Measurements from ENCODE around the gene HAPLN3. TPM values are rescaled to one million over a fixed set of nuclear protein-coding genes. Genes with fewer than 3 reads are reported as not detected.
A peak's percentile ranks its signal among the peaks of the same experiment; 100 is the strongest.

The HAPLN3 gene, protein sequence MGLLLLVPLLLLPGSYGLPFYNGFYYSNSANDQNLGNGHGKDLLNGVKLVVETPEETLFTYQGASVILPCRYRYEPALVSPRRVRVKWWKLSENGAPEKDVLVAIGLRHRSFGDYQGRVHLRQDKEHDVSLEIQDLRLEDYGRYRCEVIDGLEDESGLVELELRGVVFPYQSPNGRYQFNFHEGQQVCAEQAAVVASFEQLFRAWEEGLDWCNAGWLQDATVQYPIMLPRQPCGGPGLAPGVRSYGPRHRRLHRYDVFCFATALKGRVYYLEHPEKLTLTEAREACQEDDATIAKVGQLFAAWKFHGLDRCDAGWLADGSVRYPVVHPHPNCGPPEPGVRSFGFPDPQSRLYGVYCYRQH
- 2.4 and 3.8 TPM in 2 replicates for total RNA-seq (2021)
- percentile 22 among the genes with signal in this experiment for Bru-seq, nascent RNA
- BruChase-seq, experiment 1, labeled RNA remaining after a 2-hour chase = percentile 28 among the genes with signal in this experiment
- BruChase-seq, experiment 2, labeled RNA remaining after a 6-hour chase = percentile 36 among the genes with signal in this experiment
- long read RNA-seq, partial matches to known transcripts = 0 of 1 reads
- long read RNA-seq, other reads (novel, unspliced or antisense) = 0 of 1 reads

DNA sequence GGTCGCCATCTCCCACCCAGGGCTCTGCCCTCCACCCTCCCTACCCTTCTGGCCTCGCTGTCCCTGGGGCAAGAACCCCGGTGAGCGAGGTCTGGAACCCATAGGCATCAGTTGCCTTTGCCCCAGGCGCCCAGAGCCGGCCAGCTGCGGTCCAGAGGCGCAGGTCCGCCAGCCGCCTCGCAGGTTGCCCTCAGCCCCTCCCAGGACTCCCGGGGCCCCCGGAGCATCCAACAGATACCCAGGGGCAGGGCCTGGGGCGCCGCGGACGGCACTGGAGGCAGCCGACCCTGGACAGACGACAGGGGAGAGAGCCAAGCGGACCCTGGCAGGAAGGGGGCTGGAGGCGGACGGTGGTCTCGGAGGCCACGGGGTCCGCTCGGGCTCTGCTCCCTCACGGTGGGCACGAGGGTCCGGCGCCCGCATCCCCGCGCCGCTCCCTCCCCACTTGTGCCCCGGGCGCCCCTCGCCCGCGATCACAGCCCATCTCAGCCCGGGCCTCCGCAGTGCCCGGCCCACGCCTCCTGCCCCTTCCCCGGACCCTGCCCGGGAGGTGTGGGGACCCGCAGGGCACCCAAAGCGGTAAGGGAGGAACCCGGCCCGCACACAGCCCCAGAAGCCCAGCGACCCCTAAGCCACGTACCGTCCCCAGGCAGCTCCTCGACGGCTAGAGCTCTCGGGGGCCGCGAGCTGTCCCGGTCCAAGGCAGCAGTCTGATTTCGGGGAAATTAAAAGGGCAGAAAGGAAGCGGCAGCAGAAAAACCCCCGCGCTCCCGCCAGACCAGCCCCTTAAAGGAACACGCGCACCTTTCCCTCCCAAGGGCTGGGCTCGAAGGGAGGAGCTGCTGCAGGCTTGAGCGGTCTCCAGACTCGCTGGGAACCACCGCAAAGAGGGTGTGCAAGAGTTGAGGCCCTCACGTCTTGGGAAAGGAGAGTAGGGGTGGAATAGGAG, at the start of gene HAPLN3:
Gene HAPLN3, minus strand, starts transcription at position 726 of the 949 bp plus-strand sequence. CDS start 8,246 bp downstream, outside the sequence.
- Histone ChIP-seq H3K4me1 (replicated peaks; ENCODE audit: insufficient read depth) (no peaks in the 10 kb centered on the region), H2AFZ (peak within 1 kb of the TSS; percentile 57; the same call in 1 of the 2 replicates), H3K9me2 (ENCODE audit: insufficient read depth) (no peaks in the 10 kb centered on the region), H3F3A (ENCODE audit: insufficient read depth, low read depth) (no peaks in the 10 kb centered on the region), H3K9me3 (ENCODE audit: insufficient read depth, low read depth) (no peaks in the 10 kb centered on the region), H3K27ac (no peak within 1 kb of the TSS), H3K36me3 (ENCODE audit: low read depth) (no peaks in the 10 kb centered on the region), H4K20me1 (ENCODE audit: insufficient read depth) (no peaks in the 10 kb centered on the region), H3K27me3 (ENCODE audit: insufficient read depth, low read depth) (peaks cover 19% of the 10 kb centered on the region; the same call in 1 of the 2 replicates), H3K4me2 (peak within 1 kb of the TSS; percentile 68), H3K79me2 (ENCODE audit: low read depth) (no peaks in the 10 kb centered on the region), H3K4me3 (peak within 1 kb of the TSS; percentile 34; the same call in 1 of the 2 replicates)
- TF ChIP-seq, protein P1, sequence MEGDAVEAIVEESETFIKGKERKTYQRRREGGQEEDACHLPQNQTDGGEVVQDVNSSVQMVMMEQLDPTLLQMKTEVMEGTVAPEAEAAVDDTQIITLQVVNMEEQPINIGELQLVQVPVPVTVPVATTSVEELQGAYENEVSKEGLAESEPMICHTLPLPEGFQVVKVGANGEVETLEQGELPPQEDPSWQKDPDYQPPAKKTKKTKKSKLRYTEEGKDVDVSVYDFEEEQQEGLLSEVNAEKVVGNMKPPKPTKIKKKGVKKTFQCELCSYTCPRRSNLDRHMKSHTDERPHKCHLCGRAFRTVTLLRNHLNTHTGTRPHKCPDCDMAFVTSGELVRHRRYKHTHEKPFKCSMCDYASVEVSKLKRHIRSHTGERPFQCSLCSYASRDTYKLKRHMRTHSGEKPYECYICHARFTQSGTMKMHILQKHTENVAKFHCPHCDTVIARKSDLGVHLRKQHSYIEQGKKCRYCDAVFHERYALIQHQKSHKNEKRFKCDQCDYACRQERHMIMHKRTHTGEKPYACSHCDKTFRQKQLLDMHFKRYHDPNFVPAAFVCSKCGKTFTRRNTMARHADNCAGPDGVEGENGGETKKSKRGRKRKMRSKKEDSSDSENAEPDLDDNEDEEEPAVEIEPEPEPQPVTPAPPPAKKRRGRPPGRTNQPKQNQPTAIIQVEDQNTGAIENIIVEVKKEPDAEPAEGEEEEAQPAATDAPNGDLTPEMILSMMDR (conservative IDR thresholded peaks at IDR 0.05) = no peak
- no peak for TF ChIP-seq EZH2 (IDR thresholded peaks at IDR 0.05; ENCODE audit: low read depth)
- DNase-seq = peak in 1 of 2 experiments; percentile 29
- CTCF ChIA-PET = interaction anchor here (0.6 to 2.0 kb wide), 4 partner anchors 10 to 260 kb away, joined by 3 to 7 read pairs (median 4); no protein-coding TSS in a partner anchor
- intact Hi-C loops (cut with micrococcal nuclease; ENCODE audit: unreplicated experiment) = loop anchor here (2.0 to 10.0 kb wide), 3 partner anchors 122 to 440 kb away; partner anchors contain the start of gene POLG
- POLR2A ChIA-PET (ENCODE audit: unreplicated experiment) = interaction anchor here (0.6 kb wide), 1 partner anchor 440 kb away, joined by 7 read pairs; the partner anchor contains the start of gene POLG
- no TSS peak for BruUV-seq (replicated peaks)

DNA sequence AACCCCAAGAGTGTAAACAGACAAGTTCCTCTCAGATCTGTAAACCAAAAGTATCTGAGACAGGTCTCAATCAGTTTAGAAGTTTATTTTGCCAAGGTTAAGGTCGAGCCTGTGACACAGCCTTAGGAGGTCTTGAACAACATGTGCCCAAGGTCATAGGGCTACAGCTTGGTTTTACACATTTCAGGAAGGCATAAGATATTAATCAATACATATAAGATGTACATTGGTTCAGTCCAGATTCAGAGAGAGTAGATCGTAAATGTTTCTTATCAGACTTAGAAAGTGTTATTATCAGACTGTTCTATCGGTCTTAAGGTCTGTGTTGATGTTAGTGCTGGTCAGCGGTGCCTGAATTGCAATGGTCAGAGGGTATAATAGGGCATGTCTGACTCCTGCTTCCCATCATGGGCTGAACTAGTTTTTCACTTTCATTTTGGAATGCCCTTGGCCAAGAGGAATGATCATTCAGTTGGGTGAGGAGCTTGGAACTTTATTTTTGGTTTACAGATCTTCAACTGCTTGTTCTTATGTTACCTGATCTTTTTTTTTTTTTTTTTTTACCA, 44.8 kb upstream of the HAPLN3 start:
- no peaks in the 10 kb centered on the region for H3F3A ChIP-seq (ENCODE audit: insufficient read depth, low read depth)
- no peak for DNase-seq
- H3K36me3 ChIP-seq (ENCODE audit: low read depth) = no peaks in the 10 kb centered on the region
- no peak overlapping the region for H2AFZ ChIP-seq
- H3K27me3 ChIP-seq (ENCODE audit: insufficient read depth, low read depth) = no peaks in the 10 kb centered on the region
- no peak overlapping the region for H3K4me3 ChIP-seq
- no peak for TF ChIP-seq EZH2 (IDR thresholded peaks at IDR 0.05; ENCODE audit: low read depth)
- TF ChIP-seq, protein P1 (conservative IDR thresholded peaks at IDR 0.05) = no peak
- no TSS peak for BruUV-seq (replicated peaks)
- no peak overlapping the region for H3K27ac ChIP-seq
- no peak overlapping the region for H3K4me2 ChIP-seq
- intact Hi-C loops (cut with micrococcal nuclease; ENCODE audit: unreplicated experiment) = no loop called here
- H3K9me2 ChIP-seq (ENCODE audit: insufficient read depth) = no peaks in the 10 kb centered on the region
- ChIA-PET CTCF (no interaction called here), POLR2A (ENCODE audit: unreplicated experiment) (interaction anchor here (0.6 kb wide), 1 partner anchor 38 kb away, joined by 14 read pairs; no protein-coding TSS in a partner anchor)
- no peaks in the 10 kb centered on the region for H4K20me1 ChIP-seq (ENCODE audit: insufficient read depth)
- no peaks in the 10 kb centered on the region for H3K4me1 ChIP-seq (replicated peaks; ENCODE audit: insufficient read depth)
- H3K9me3 ChIP-seq (ENCODE audit: insufficient read depth, low read depth) = no peaks in the 10 kb centered on the region
- no peaks in the 10 kb centered on the region for H3K79me2 ChIP-seq (ENCODE audit: low read depth)

- H3K9me3 ChIP-seq (ENCODE audit: insufficient read depth, low read depth) = no peaks in the 10 kb centered on the region
- no peaks in the 10 kb centered on the region for H3K9me2 ChIP-seq (ENCODE audit: insufficient read depth)
- H3K27me3 ChIP-seq (ENCODE audit: insufficient read depth, low read depth) = no peaks in the 10 kb centered on the region
- no peaks in the 10 kb centered on the region for H3K4me1 ChIP-seq (replicated peaks; ENCODE audit: insufficient read depth)
- H3K4me2 ChIP-seq = no peak overlapping the region
- DNase-seq = no peak
- TF ChIP-seq EZH2 (IDR thresholded peaks at IDR 0.05; ENCODE audit: low read depth) = no peak
- TF ChIP-seq, protein P1 (conservative IDR thresholded peaks at IDR 0.05) = no peak
- no peak overlapping the region for H2AFZ ChIP-seq
- no peaks in the 10 kb centered on the region for H3K79me2 ChIP-seq (ENCODE audit: low read depth)
- no peaks in the 10 kb centered on the region for H3K36me3 ChIP-seq (ENCODE audit: low read depth)
- no TSS peak for BruUV-seq (replicated peaks)
- no peak overlapping the region for H3K27ac ChIP-seq
- POLR2A ChIA-PET (ENCODE audit: unreplicated experiment) = no interaction called here
- intact Hi-C loops (cut with micrococcal nuclease; ENCODE audit: unreplicated experiment) = no loop called here
- no peak overlapping the region for H3K4me3 ChIP-seq
- H3F3A ChIP-seq (ENCODE audit: insufficient read depth, low read depth) = no peaks in the 10 kb centered on the region
- no peaks in the 10 kb centered on the region for H4K20me1 ChIP-seq (ENCODE audit: insufficient read depth)
- CTCF ChIA-PET = no interaction called here
Observed at GRCh38 chr15:88939486-88939806, 44.1 kb upstream of the HAPLN3 start.
